GM18861 (cell line): ENCODE measurements around the gene PRPS2.
A peak's percentile ranks its signal among the peaks of the same experiment; 100 is the strongest.

Experiments used
- ATAC-seq: cut with Tn5 transposase; IDR thresholded peaks from one replicate; pipeline ENCODE4 v1.9.1; 2021; ENCODE audit not compliant: unreplicated experiment

PRPS2 gene

GRCh38 chrX:12791257-12792228, at the start of gene PRPS2:
Gene PRPS2 (plus strand): TSS chrX:12791412. CDS start chrX:12791498, 86 bp downstream.
- no peak for ATAC-seq

- no peak for ATAC-seq
Measured at GRCh38 chrX:12741416-12741815, 49.8 kb upstream of the PRPS2 start.

- ATAC-seq: no peak
Measured at GRCh38 chrX:12747433-12747832, 43.8 kb upstream of the PRPS2 start.

- ATAC-seq: no peak
Measured at GRCh38 chrX:12751887-12752286, 39.3 kb upstream of the PRPS2 start.

- no peak for ATAC-seq
Measured at GRCh38 chrX:12753366-12753765, 37.8 kb upstream of the PRPS2 start.

- ATAC-seq: no peak
Measured at GRCh38 chrX:12758291-12758690, 32.9 kb upstream of the PRPS2 start.

- no peak for ATAC-seq
Measured at GRCh38 chrX:12767856-12768255, 23.4 kb upstream of the PRPS2 start.

GRCh38 chrX:12768491-12768890, 22.7 kb upstream of the PRPS2 start:
- no peak for ATAC-seq

- ATAC-seq: no peak
Measured at GRCh38 chrX:12770440-12770839, 20.8 kb upstream of the PRPS2 start.

- ATAC-seq: peak; percentile 98
Measured at GRCh38 chrX:12771445-12772069, 19.7 kb upstream of the PRPS2 start.

GRCh38 chrX:12777670-12778069, 13.5 kb upstream of the PRPS2 start:
- no peak for ATAC-seq

GRCh38 chrX:12779534-12779933, 11.7 kb upstream of the PRPS2 start:
- ATAC-seq: no peak

- ATAC-seq: no peak
Measured at GRCh38 chrX:12788645-12789044, 2.6 kb upstream of the PRPS2 start.

- ATAC-seq: no peak
Measured at GRCh38 chrX:12789976-12790375, 1.2 kb upstream of the PRPS2 start.

- no peak for ATAC-seq
Measured at GRCh38 chrX:12790885-12791256, 341 bp upstream of the PRPS2 start.

GRCh38 chrX:12792711-12793110, 1.5 kb downstream of the PRPS2 start:
- no peak for ATAC-seq

GRCh38 chrX:12794654-12795053, 3.4 kb downstream of the PRPS2 start:
- no peak for ATAC-seq

- no peak for ATAC-seq
Measured at GRCh38 chrX:12798601-12799000, 7.4 kb downstream of the PRPS2 start.

GRCh38 chrX:12799118-12799517, 7.9 kb downstream of the PRPS2 start:
- ATAC-seq: no peak

- no peak for ATAC-seq
Measured at GRCh38 chrX:12802741-12803140, 11.5 kb downstream of the PRPS2 start.

- ATAC-seq: no peak
Measured at GRCh38 chrX:12804655-12805054, 13.4 kb downstream of the PRPS2 start.

GRCh38 chrX:12805333-12805732, 14.1 kb downstream of the PRPS2 start:
- ATAC-seq: no peak
